WTC11 (cell line): ENCODE data around the gene SIAH3. TPM values are rescaled to one million over a fixed set of nuclear protein-coding genes. Genes with fewer than 3 reads are reported as not detected.

Experiments
- ATAC-seq: fragments of 200-7000 bp; cut with Tn5 transposase; 2 replicates; pipeline ENCODE4 v1.10.0; 2021; ENCODE audit warnings: mild to moderate bottlenecking, moderate library complexity
- CTCF ChIA-PET: fragments of 300-600 bp; sonication (Branson Sonifier 250); formaldehyde crosslinking; loops from one replicate; lab custom pipeline; 2021; ENCODE audit warnings: antibody characterized with exemption; lab: Charles Lee
- POLR2A ChIA-PET: fragments of 350-600 bp; sonication (Branson Sonifier 250); formaldehyde crosslinking; loops from one replicate; lab custom pipeline; 2021; ENCODE audit warnings: antibody characterized with exemption; lab: Charles Lee
- DNase-seq: peaks from one replicate; pipeline ENCODE4 v3.0.0; 2021; ENCODE audit warnings: low spot score
- H3K27ac Mint-ChIP-seq: 2 replicates; pipeline ENCODE4 v1.8.0; 2021; ENCODE audit warnings: mixed read lengths
- H3K27me3 Mint-ChIP-seq: 2 replicates; pipeline ENCODE4 v1.8.0; 2021; ENCODE audit warnings: low read depth, mild to moderate bottlenecking, moderate library complexity, mixed read lengths
- H3K36me3 Mint-ChIP-seq: 2 replicates; pipeline ENCODE4 v1.8.0; 2021; ENCODE audit warnings: mixed read lengths
- H3K4me1 Mint-ChIP-seq: 2 replicates; pipeline ENCODE4 v1.8.0; 2022; ENCODE audit warnings: mixed read lengths
- H3K4me3 Mint-ChIP-seq: 2 replicates; pipeline ENCODE4 v1.8.0; 2021; ENCODE audit warnings: mild to moderate bottlenecking, moderate library complexity, mixed read lengths
- H3K9me3 Mint-ChIP-seq: 2 replicates; pipeline ENCODE4 v1.8.0; 2021; ENCODE audit warnings: mixed read lengths
- CBFB ChIP-seq: sonication (generic); formaldehyde crosslinking; IDR thresholded peaks from 2 replicates; pipeline ENCODE4 v1.8.1; 2022; ENCODE audit warnings: mild to moderate bottlenecking, low read depth, missing genetic modification reagents
- CREB1 ChIP-seq: sonication (generic); formaldehyde crosslinking; IDR thresholded peaks from 2 replicates; pipeline ENCODE4 v1.8.0; 2023; ENCODE audit warnings: mild to moderate bottlenecking, missing genetic modification reagents
- ESRRA ChIP-seq: sonication (generic); formaldehyde crosslinking; IDR thresholded peaks from 2 replicates; pipeline ENCODE4 v1.8.1; 2022; ENCODE audit warnings: mild to moderate bottlenecking, missing genetic modification reagents, borderline replicate concordance
- ETV6 ChIP-seq: sonication (generic); formaldehyde crosslinking; IDR thresholded peaks from 2 replicates; pipeline ENCODE4 v1.8.1; 2022; ENCODE audit warnings: mild to moderate bottlenecking, missing genetic modification reagents
- FOXK1 ChIP-seq: sonication (generic); formaldehyde crosslinking; IDR thresholded peaks from 2 replicates; pipeline ENCODE4 v1.8.0; 2022; ENCODE audit warnings: mild to moderate bottlenecking, moderate library complexity, missing genetic modification reagents
- FOXP1 ChIP-seq: sonication (generic); formaldehyde crosslinking; IDR thresholded peaks from 2 replicates; pipeline ENCODE4 v1.8.0; 2022; ENCODE audit warnings: missing genetic modification reagents, mild to moderate bottlenecking, moderate library complexity, borderline replicate concordance
- GABPB1 ChIP-seq: sonication (generic); formaldehyde crosslinking; IDR thresholded peaks from 2 replicates; pipeline ENCODE4 v1.8.1; 2023; ENCODE audit warnings: mild to moderate bottlenecking, missing genetic modification reagents
- HMGA2 ChIP-seq: fragments of 250-450 bp; sonication (Bioruptor Pico); IDR thresholded peaks from 2 replicates; pipeline ENCODE4 v1.4.0; 2021; ENCODE audit warnings: mild to moderate bottlenecking, moderate library complexity
- KAT7 ChIP-seq: sonication (generic); formaldehyde crosslinking; IDR thresholded peaks from 2 replicates; pipeline ENCODE4 v1.8.1; 2023; ENCODE audit warnings: missing genetic modification reagents, mild to moderate bottlenecking, borderline replicate concordance
- MXD4 ChIP-seq: fragments of 250-450 bp; sonication (Bioruptor Pico); IDR thresholded peaks from 2 replicates; pipeline ENCODE4 v1.8.0; 2021; ENCODE audit warnings: mild to moderate bottlenecking, moderate library complexity, borderline replicate concordance
- MYBL2 ChIP-seq: sonication (generic); formaldehyde crosslinking; IDR thresholded peaks from 2 replicates; pipeline ENCODE4 v1.8.1; 2023; ENCODE audit warnings: mild to moderate bottlenecking, moderate library complexity, missing genetic modification reagents
- NFE2L1 ChIP-seq: sonication (generic); formaldehyde crosslinking; IDR thresholded peaks from 2 replicates; pipeline ENCODE4 v1.8.1; 2023; ENCODE audit warnings: missing genetic modification reagents
- OVOL2 ChIP-seq: fragments of 250-450 bp; sonication (Bioruptor Pico); IDR thresholded peaks from 2 replicates; pipeline ENCODE4 v1.9.0; 2021; ENCODE audit warnings: mild to moderate bottlenecking, borderline replicate concordance
- RELA ChIP-seq: sonication (generic); formaldehyde crosslinking; IDR thresholded peaks from 2 replicates; pipeline ENCODE4 v1.8.1; 2022; ENCODE audit warnings: missing genetic modification reagents, mild to moderate bottlenecking, borderline replicate concordance
- RORB ChIP-seq: fragments of 250-450 bp; sonication (Bioruptor Pico); IDR thresholded peaks from 2 replicates; pipeline ENCODE4 v1.9.0; 2021; ENCODE audit warnings: mild to moderate bottlenecking
- SMAD3 ChIP-seq: sonication (generic); formaldehyde crosslinking; IDR thresholded peaks from 2 replicates; pipeline ENCODE4 v1.8.0; 2022; ENCODE audit warnings: missing genetic modification reagents, mild to moderate bottlenecking, borderline replicate concordance
- SMAD4 ChIP-seq: sonication (generic); formaldehyde crosslinking; IDR thresholded peaks from 2 replicates; pipeline ENCODE4 v1.8.0; 2022; ENCODE audit warnings: mild to moderate bottlenecking, missing genetic modification reagents
- SOX15 ChIP-seq: fragments of 250-450 bp; sonication (Bioruptor Pico); IDR thresholded peaks from 2 replicates; pipeline ENCODE4 v1.9.0; 2021; ENCODE audit warnings: mild to moderate bottlenecking
- SP1 ChIP-seq: sonication (generic); formaldehyde crosslinking; conservative IDR thresholded peaks from 2 replicates; pipeline ENCODE4 v1.8.1; 2022; ENCODE audit warnings: missing genetic modification reagents
- TCF7 ChIP-seq: sonication (generic); formaldehyde crosslinking; IDR thresholded peaks from 2 replicates; pipeline ENCODE4 v1.8.0; 2022; ENCODE audit warnings: mild to moderate bottlenecking, low read depth, missing genetic modification reagents, moderate library complexity
- ZNF317 ChIP-seq: sonication (generic); formaldehyde crosslinking; IDR thresholded peaks from 2 replicates; pipeline ENCODE4 v1.8.1; 2023; ENCODE audit warnings: low read depth, mild to moderate bottlenecking, moderate library complexity, missing genetic modification reagents, borderline replicate concordance
- total RNA-seq: library from RNA; stranded (reverse); gene quantifications from 3 replicates; pipeline ENCODE4 v1.2.3, GENCODE V29; 2021
- TF ChIP-seq, protein P1 (sequence below): sonication (generic); formaldehyde crosslinking; IDR thresholded peaks from 2 replicates; pipeline ENCODE4 v1.8.1; 2022; ENCODE audit warnings: mild to moderate bottlenecking, missing genetic modification reagents, moderate library complexity, borderline replicate concordance
- TF ChIP-seq, protein P2 (sequence below): fragments of 200-600 bp; IDR thresholded peaks from 2 replicates; pipeline ENCODE4 v1.8.0; 2022; ENCODE audit warnings: antibody characterized with exemption
- TF ChIP-seq, protein P3 (sequence below): sonication (generic); formaldehyde crosslinking; IDR thresholded peaks from 2 replicates; pipeline ENCODE4 v1.8.0; 2022; ENCODE audit warnings: mild to moderate bottlenecking, missing genetic modification reagents
- TF ChIP-seq, protein P4 (sequence below): sonication (generic); formaldehyde crosslinking; IDR thresholded peaks from 2 replicates; pipeline ENCODE4 v1.8.0; 2023; ENCODE audit warnings: missing genetic modification reagents
- TF ChIP-seq, protein P5 (sequence below): sonication (generic); formaldehyde crosslinking; IDR thresholded peaks from 2 replicates; pipeline ENCODE4 v1.8.1; 2023; ENCODE audit warnings: mild to moderate bottlenecking, missing genetic modification reagents

Gene SIAH3
- total RNA-seq, 1 experiment from 2014 or later: 0.31 TPM

DNA sequence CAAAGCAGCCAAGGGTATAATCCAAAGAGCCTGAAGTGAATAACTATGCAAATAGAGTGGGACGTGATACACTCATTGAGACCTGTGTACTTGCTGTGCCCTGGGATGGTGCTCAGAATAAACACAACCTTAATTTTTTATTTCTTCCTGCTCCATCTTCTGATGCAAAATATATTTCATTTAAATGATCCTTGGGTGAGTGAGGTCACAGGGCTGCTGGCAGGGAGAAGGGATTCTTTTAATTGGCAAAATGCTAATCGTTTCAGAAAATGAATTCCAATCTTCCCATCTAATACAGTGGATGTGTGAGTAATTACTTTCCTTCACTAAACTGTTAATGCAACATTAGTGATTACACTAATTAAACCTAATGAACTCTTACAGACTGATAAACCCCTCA, 63.5 kb downstream of the SIAH3 start:
- no peaks in the 10 kb centered on the region for H3K4me1 Mint-ChIP-seq
- no peak for TF ChIP-seq KAT7 (CRISPR knock-in tag)
- TF ChIP-seq MXD4: no peak
- no peak for TF ChIP-seq MYBL2 (CRISPR knock-in tag)
- no peak for TF ChIP-seq FOXP1 (CRISPR knock-in tag)
- TF ChIP-seq, protein P1, sequence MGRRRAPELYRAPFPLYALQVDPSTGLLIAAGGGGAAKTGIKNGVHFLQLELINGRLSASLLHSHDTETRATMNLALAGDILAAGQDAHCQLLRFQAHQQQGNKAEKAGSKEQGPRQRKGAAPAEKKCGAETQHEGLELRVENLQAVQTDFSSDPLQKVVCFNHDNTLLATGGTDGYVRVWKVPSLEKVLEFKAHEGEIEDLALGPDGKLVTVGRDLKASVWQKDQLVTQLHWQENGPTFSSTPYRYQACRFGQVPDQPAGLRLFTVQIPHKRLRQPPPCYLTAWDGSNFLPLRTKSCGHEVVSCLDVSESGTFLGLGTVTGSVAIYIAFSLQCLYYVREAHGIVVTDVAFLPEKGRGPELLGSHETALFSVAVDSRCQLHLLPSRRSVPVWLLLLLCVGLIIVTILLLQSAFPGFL: no peak
- TF ChIP-seq, protein P2, sequence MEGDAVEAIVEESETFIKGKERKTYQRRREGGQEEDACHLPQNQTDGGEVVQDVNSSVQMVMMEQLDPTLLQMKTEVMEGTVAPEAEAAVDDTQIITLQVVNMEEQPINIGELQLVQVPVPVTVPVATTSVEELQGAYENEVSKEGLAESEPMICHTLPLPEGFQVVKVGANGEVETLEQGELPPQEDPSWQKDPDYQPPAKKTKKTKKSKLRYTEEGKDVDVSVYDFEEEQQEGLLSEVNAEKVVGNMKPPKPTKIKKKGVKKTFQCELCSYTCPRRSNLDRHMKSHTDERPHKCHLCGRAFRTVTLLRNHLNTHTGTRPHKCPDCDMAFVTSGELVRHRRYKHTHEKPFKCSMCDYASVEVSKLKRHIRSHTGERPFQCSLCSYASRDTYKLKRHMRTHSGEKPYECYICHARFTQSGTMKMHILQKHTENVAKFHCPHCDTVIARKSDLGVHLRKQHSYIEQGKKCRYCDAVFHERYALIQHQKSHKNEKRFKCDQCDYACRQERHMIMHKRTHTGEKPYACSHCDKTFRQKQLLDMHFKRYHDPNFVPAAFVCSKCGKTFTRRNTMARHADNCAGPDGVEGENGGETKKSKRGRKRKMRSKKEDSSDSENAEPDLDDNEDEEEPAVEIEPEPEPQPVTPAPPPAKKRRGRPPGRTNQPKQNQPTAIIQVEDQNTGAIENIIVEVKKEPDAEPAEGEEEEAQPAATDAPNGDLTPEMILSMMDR: no peak
- TF ChIP-seq FOXK1 (CRISPR knock-in tag): no peak
- no peak for TF ChIP-seq ZNF317 (CRISPR knock-in tag)
- no peak for TF ChIP-seq RORB (CRISPR knock-in tag)
- TF ChIP-seq ESRRA: no peak
- no peak for TF ChIP-seq RELA
- no peak for TF ChIP-seq HMGA2 (CRISPR knock-in tag)
- TF ChIP-seq, protein P3, sequence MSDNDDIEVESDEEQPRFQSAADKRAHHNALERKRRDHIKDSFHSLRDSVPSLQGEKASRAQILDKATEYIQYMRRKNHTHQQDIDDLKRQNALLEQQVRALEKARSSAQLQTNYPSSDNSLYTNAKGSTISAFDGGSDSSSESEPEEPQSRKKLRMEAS (CRISPR knock-in tag): no peak
- TF ChIP-seq, protein P4, sequence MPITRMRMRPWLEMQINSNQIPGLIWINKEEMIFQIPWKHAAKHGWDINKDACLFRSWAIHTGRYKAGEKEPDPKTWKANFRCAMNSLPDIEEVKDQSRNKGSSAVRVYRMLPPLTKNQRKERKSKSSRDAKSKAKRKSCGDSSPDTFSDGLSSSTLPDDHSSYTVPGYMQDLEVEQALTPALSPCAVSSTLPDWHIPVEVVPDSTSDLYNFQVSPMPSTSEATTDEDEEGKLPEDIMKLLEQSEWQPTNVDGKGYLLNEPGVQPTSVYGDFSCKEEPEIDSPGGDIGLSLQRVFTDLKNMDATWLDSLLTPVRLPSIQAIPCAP (CRISPR knock-in tag): no peak
- no peak for TF ChIP-seq TCF7 (CRISPR knock-in tag)
- ATAC-seq (no peak), DNase-seq (no peak)
- H3K36me3 Mint-ChIP-seq: no peaks in the 10 kb centered on the region
- H3K27me3 Mint-ChIP-seq: no peaks in the 10 kb centered on the region
- ChIA-PET POLR2A (no interaction called here), CTCF (no interaction called here)
- H3K27ac Mint-ChIP-seq: no peak overlapping the region
- no peak overlapping the region for H3K4me3 Mint-ChIP-seq
- H3K9me3 Mint-ChIP-seq: no peaks in the 10 kb centered on the region

DNA sequence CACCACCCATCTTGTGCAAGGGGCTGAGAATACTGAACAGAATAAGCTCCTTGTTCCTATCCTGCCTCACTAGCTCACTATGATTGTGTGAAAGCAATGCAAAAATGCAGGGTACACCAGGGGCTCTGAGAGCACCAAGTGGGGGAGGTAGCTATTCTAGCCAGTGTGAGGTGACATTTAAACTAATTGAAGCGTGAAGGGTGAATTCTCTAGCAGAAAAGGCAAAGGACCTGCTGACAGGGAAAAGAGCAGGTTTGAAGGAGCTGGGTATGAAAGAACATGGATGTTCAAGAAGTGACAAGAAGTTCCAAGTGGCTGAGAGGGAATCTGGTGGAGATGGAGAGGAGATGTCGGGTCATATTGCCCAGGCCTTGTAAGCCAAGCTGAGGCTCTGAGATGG, 64.2 kb downstream of the SIAH3 start:
- H3K27ac Mint-ChIP-seq: no peak overlapping the region
- H3K4me1 Mint-ChIP-seq: peaks cover 6% of the 10 kb centered on the region; the same call in 1 of the 2 replicates
- H3K9me3 Mint-ChIP-seq: no peaks in the 10 kb centered on the region
- no peaks in the 10 kb centered on the region for H3K27me3 Mint-ChIP-seq
- POLR2A ChIA-PET: interaction anchor here (0.6 kb wide), 1 partner anchor 565 kb away, joined by 6 read pairs; no protein-coding TSS in a partner anchor
- DNase-seq: no peak
- TF ChIP-seq FOXK1 (CRISPR knock-in tag) (no peak), FOXP1 (CRISPR knock-in tag) (no peak), SOX15 (CRISPR knock-in tag) (no peak), CREB1 (CRISPR knock-in tag) (no peak), GABPB1 (CRISPR knock-in tag) (no peak), ESRRA (no peak), KAT7 (CRISPR knock-in tag) (no peak), SMAD4 (CRISPR knock-in tag) (no peak), SMAD3 (CRISPR knock-in tag) (no peak), SP1 (CRISPR knock-in tag) (no peak), CBFB (no peak), NFE2L1 (CRISPR knock-in tag) (no peak), OVOL2 (no peak), ETV6 (no peak)
- TF ChIP-seq, protein P5, sequence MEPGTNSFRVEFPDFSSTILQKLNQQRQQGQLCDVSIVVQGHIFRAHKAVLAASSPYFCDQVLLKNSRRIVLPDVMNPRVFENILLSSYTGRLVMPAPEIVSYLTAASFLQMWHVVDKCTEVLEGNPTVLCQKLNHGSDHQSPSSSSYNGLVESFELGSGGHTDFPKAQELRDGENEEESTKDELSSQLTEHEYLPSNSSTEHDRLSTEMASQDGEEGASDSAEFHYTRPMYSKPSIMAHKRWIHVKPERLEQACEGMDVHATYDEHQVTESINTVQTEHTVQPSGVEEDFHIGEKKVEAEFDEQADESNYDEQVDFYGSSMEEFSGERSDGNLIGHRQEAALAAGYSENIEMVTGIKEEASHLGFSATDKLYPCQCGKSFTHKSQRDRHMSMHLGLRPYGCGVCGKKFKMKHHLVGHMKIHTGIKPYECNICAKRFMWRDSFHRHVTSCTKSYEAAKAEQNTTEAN (CRISPR knock-in tag): no peak
- TF ChIP-seq, all 79 proteins: peak for 0
- no peak overlapping the region for H3K4me3 Mint-ChIP-seq
- CTCF ChIA-PET: no interaction called here
- no peak for ATAC-seq
- H3K36me3 Mint-ChIP-seq: no peaks in the 10 kb centered on the region
